HG02970 (cell line): ENCODE data around the gene PSAPL1.

Source experiments
- ATAC-seq: cut with Tn5 transposase; IDR thresholded peaks from one replicate; pipeline ENCODE4 v1.9.1; 2021; ENCODE audit warnings: mild to moderate bottlenecking, moderate library complexity, moderate number of reproducible peaks; ENCODE audit not compliant: unreplicated experiment, low FRiP score

The PSAPL1 gene

GRCh38 chr4:7421356-7422150, 13.2 kb downstream of the PSAPL1 start:
- no peak for ATAC-seq

DNA sequence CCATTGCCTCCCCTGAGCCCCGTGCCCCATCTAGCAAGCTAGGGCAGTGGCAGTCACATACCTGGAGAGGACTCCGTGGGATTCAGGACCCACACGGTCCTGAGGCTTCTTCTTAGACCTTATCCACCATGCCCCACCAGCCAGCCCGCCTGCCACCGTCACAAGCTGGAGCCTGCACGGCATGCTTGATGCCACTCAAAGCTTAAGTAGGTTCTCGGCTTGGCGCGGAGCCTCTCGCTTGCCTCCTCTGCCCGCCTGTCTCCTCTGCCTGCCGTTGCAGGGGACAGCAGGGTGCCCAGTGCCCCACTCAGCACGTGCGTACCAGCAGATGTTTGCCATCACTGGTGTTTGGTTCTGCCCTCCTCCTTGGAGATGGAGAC, 14.1 kb downstream of the PSAPL1 start:
- ATAC-seq, result no peak

- ATAC-seq, result no peak
These were observed 14.6 kb downstream of the PSAPL1 start for GRCh38 chr4:7419961-7420660.

DNA sequence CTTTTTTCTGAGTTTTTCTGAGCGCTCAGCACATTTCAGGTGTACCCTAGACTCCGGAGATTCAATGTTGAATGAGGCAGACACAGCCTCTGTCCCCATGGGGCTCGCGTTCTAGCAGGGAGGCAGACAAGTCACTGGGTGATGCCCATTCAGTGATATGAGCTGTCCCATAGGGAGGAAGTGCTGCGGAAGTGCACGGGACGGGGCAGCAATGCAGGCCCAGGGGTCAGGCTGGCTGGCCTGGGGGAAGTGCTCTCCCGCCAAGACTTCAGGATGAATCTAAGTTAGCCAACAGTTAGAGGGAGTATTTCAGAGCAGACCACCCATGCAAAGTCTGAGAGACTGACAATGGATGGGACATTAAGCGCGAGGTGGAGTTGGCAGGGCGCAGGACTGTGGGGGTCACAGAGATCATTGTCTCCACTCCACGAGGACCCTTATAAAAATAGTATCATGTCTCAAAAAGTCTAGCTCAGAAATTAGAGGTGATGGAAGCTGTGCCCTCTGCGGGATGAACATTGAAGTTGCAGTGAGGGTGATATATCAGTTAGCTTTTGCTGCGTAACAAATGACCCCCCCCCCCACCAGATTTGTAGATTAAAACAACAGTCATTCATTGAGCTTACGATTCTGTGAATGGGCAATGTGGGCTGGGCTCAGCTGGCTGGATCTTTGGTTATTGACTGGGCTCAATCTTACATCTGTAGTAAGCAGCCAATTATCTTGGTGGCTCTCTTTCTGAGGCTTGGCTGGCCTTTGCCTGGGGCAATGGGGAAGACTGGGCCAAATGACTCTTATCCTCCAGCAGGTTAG, 16.4 kb downstream of the PSAPL1 start:
- ATAC-seq, result no peak

DNA sequence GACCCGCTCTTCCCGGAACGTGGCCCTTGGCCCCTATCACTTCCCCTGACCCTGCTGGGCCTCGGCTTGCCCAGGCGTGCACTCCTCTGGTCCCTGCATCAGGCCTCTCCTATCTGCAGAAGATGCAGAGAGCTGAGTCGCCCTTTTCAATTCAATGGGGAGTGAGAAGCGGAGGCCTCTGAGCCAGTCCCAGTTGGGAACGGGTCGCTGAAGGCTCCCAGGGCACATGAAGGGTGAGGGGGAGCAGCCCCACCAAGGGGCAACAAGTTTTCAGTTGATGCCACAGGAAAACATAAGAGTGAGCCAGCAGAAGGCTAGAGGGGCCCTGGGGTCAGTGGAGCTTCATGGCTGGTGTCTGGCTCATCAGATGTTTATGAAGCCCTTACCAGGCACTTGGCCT, 17.1 kb downstream of the PSAPL1 start:
- no peak for ATAC-seq

DNA sequence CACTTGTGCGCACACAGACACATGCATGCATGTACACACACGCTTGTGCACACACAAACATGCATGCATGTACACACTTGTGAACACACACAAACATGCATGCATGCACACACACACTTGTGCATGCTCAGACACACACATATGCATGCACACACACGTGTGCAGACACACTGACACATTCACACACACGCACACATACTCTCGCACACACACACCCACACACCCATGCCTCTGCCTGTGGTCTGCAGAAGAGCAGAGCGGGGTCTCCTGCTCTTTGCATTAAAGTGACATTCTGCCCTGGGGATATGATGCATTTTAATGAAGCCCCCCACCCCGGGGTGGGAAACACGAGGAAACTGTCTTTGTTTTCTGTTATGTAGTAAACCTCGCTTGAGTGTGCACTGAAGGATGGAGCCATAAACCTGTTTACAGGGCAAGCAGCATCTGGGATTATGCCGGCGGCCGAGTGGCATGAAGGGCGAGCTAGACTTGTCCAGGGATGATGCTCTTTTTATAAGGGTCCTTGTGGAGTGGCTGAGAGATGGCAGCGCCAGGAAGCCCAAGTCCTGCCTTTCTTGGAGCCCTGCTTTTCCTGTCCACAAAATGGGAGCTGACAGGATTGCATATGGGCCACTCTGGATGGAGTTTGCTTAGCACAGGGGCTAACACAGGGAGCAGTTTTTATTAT, 17.8 kb downstream of the PSAPL1 start:
- ATAC-seq, result no peak

- ATAC-seq, result no peak
These were observed 18.6 kb downstream of the PSAPL1 start for GRCh38 chr4:7415927-7416686.

GRCh38 chr4:7414736-7415510, 19.8 kb downstream of the PSAPL1 start:
- ATAC-seq, result no peak

GRCh38 chr4:7414046-7414445, 20.7 kb downstream of the PSAPL1 start:
- no peak for ATAC-seq

GRCh38 chr4:7412554-7412912, 22.2 kb downstream of the PSAPL1 start:
- ATAC-seq, result no peak

DNA sequence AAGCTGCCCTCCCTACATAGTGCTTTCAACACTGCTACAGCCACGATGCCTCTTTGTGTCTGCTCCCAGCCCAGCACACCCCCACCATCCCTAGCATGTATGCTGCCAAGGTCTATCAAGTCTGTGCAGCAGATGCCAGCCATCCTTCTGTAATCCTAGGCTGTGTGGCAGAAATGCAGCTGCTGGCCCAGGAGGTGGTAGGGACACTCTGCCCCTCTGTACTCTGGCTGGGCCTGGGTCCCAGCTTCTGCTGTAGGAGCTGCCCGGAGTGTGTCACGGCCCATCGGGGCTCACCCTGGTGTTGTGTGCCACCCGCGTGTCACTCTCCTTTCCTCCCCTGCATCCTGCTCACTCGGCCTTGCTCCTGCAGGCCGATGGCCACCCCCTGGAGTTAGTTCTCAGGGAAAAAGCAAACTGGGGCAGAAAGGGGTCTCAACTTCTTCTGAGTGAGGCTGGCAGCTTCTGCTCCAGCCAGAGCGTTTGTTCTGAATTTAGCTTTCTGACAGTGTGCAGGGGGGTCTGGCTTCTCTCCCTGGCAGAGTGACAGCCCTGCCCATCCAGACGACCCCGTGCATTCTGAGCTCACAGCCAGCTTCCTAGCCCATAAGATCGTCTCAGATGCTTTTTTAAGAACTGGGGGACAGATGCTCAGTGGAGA, 22.7 kb downstream of the PSAPL1 start:
- no peak for ATAC-seq

GRCh38 chr4:7411491-7411890, 23.2 kb downstream of the PSAPL1 start:
- ATAC-seq, result no peak

GRCh38 chr4:7410446-7410845, 24.3 kb downstream of the PSAPL1 start:
- ATAC-seq, result no peak

DNA sequence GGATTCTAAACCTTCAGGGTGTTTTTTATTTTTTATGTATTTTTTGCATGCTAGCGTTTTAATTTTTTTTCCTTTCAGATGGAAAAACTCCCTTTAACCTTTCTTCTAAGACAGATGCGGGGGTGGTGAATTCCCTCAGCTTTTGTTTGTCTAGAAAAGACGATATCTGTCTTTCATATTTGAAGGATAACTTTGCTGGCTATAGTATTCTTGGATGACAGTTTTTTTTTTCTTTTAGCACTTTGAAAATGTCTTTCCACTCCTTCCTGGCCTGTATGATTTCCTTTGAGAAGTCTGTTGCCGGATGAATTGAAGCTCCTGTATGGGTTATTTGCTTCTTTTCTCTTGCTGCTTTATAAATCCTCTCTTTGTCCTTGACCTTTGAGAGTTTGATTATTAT, 26.6 kb downstream of the PSAPL1 start:
- ATAC-seq, result no peak

- no peak for ATAC-seq
These were observed 31.7 kb downstream of the PSAPL1 start for GRCh38 chr4:7403001-7403400.

GRCh38 chr4:7402526-7402925, 32.2 kb downstream of the PSAPL1 start:
- ATAC-seq, result no peak

DNA sequence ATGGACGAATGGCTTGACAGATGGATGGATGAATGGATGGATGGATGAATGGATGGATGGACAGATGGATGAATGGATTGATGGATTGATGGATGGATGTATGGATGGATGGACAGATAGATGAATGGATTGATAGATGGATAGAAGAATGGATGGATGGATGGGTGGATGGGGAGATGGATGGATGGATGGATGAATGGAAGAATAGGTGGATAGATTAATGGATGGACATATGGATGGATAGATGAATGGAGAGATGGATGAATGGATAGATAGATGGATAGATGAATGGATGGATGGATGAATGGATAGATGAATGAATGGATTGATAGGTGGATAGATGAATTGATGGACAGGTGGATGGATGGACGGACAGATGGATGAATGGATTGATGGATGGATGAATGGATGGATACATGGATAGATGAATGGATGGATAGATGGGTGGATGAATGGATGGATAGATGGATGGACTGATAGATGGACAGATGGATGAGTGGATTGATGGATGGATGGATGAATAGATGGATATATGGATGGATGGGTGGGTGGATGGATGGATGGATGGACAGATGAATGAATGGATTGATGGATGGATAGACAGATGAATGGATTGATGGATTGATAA, 33.9 kb downstream of the PSAPL1 start:
- no peak for ATAC-seq
